Frontal cortex (tissue), 4 donors: ENCODE results near the gene SHFL. TPM values are rescaled to one million over a fixed set of nuclear protein-coding genes. Genes with fewer than 3 reads are reported as not detected.

ENCODE experiments used
- DNase-seq, 2 donors: peaks; one replicate each; pipeline ENCODE4 v3.0.0; 2012; ENCODE audit warnings: low spot score in 2 of 2
- FAIRE-seq: peaks from 2 replicates; lab custom pipeline; 2012; peaks lifted over from hg19 to GRCh38; lab: Jason Lieb, UNC
- total RNA-seq: library from RNA; depleted of rRNA; stranded (reverse); fragments of >200 nt; gene quantifications from one replicate; pipeline ENCODE4 v1.2.3, GENCODE V29; 2014
- donor health status: control.
- donor health status: control.
- donor health status: control.

Gene SHFL
- total RNA-seq, 1 donor from 2014 or later = 3.3 TPM

GRCh38 chr19:10086591-10087192, 575 bp downstream of the SHFL start:
- FAIRE-seq (no peak), DNase-seq (no peak)

GRCh38 chr19:10087296-10088061, 1.4 kb downstream of the SHFL start:
- FAIRE-seq (no peak), DNase-seq (no peak)

DNA sequence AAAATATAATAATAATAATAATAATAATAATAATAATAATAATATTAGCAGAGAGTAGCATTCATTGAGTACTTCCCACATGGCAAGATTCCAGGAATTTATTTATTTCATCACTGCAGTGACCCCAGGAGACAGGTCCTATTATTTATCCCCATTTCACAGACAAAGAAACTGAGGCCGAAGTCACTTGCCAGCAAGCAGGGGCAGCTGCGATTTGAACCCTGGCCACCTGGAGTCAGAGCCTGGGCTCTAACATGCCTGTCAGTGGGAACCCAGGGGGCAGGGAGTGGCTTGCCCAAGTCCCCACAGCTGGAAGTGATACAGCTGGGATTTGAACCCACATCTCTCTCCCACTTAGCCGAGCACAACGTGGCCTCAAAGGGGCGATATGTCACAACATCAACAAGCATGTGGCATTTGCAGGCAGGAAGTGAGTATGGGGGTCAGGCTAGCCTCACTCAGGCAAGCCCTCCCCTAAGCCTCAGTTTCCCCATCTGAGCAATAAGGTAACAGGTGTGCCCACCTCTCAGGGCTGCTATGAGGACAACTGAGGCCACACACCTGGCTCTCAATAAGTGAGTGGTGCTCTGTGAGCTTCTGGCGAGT, 2.9 kb downstream of the SHFL start:
- FAIRE-seq (no peak), DNase-seq (no peak)

GRCh38 chr19:10089801-10090375, 3.8 kb downstream of the SHFL start:
- no peak for DNase-seq
- no peak for FAIRE-seq

GRCh38 chr19:10091370-10091687, 5.2 kb downstream of the SHFL start:
- no peak for FAIRE-seq

DNA sequence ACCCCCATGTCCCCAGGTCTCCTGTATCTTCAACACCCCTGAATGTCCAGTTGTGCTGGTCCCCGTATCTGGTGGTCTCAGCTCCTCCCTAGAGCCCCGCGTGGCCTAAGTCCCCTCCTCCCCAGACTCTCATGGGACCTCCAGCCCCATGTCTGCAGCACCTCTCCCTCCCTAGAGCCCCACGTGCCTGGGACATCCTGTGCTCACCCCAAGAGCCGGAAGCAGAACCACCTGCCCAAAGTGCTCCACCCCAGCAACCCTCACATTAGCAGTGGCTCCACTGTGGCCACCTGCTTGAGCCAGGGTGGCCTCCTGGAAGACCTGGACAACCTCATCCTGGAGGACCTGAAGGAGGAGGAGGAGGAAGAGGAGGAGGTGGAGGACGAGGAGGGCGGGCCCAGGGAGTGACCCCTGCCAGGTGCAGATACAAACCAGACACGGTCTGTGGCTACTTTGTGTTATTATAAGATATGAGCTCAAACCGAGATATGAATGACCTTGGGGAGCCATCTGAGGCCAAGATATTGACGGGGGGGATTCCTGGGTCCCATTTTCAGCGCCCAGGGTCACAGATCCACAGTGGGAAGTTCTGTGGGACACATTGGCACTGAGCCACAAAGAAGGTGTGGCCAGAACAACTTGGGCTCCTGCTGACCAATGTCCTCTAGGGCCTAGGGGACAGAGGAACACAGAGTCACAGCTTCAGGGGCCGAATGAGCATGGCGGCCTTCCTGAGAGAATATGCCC, 6.0 kb downstream of the SHFL start:
- DNase-seq (no peak), FAIRE-seq (no peak)

More at GRCh38 chr19:10091370-10091687, 5.2 kb downstream of the SHFL start:
- DNase-seq = no peak

DNA sequence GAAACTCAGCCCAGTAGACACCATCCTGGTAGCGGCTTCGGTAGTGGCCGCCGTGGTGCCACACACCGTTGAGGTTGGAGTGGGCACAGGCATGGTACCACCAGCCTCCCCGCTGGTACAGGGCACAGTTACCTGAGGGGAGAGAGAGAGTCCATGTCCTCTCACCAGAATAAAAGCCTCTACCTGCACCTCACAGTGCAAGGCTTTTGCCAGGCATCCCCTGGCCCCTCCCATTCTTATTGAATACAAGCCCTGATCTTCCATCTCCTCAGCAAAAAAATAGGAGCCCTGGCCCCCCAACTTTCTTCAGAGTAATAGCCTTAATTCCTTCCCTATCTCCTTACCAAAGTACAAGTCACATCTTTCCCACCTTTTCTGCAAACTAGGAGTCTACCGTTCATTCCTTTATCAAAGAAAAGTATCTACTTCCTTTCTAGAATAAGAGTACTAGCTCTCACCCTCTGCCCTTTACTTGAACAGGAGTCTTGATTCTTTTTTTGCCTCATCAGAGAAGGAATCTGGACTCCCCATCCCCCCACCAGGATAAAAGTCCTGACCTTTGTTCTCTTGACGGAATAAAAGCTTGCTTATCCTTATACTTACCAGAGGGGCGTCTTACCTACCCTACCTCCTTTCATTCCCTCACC, 6.7 kb downstream of the SHFL start:
- DNase-seq = no peak
- no peak for FAIRE-seq

GRCh38 chr19:10093295-10094186, 7.4 kb downstream of the SHFL start:
- FAIRE-seq (no peak), DNase-seq (no peak)

DNA sequence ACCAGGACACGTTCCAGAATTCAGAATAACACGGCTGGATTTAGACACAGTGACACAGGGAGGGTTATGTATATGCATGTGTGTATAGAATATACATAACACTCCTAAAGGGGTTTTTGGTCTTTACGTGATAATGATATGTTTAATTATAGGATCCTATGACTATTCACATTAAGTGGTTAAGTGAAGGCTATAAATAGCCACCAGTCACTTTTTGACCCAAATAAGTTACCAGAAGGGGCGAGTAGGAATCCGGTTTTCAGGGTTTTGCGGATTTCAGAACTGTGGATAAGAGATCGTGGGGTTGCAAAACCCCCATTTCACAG, 9.5 kb downstream of the SHFL start:
- no peak for DNase-seq
- no peak for FAIRE-seq

GRCh38 chr19:10095948-10096614, 10.0 kb downstream of the SHFL start:
- no peak for FAIRE-seq
- peak; percentile 97 to 98 for DNase-seq

GRCh38 chr19:10096615-10096963, 10.5 kb downstream of the SHFL start:
- no peak for FAIRE-seq
- DNase-seq = no peak

GRCh38 chr19:10100163-10100785, 14.2 kb downstream of the SHFL start:
- DNase-seq = no peak
- no peak for FAIRE-seq

GRCh38 chr19:10102787-10103236, 16.7 kb downstream of the SHFL start:
- no peak for FAIRE-seq

GRCh38 chr19:10104130-10104513, 18.0 kb downstream of the SHFL start:
- FAIRE-seq = no peak
- DNase-seq = no peak

More at GRCh38 chr19:10102787-10103236, 16.7 kb downstream of the SHFL start:
- no peak for DNase-seq

GRCh38 chr19:10104665-10105508, 18.8 kb downstream of the SHFL start:
- FAIRE-seq = no peak
- no peak for DNase-seq

GRCh38 chr19:10105509-10106099, 19.5 kb downstream of the SHFL start:
- FAIRE-seq = no peak

More at GRCh38 chr19:10105509-10106099, 19.5 kb downstream of the SHFL start:
- DNase-seq = no peak
